Activated CD4-positive, alpha-beta memory T cell treated with anti-CD3 and anti-CD28 coated beads, Interleukin-2, amount 10 ng/mL, durations not matched to agents 7 days and 5 days (primary cell): ENCODE data around the gene DMD. TPM values are rescaled to one million over a fixed set of nuclear protein-coding genes. Genes with fewer than 3 reads are reported as not detected.

ENCODE experiments used
- CTCF ChIA-PET: fragments of 350-600 bp; sonication (Branson Sonifier 250); formaldehyde crosslinking; loops from one replicate; lab custom pipeline; 2021; ENCODE audit warnings: antibody characterized with exemption, inconsistent platforms; lab: Charles Lee
- POLR2A ChIA-PET: fragments of 350-600 bp; sonication (Branson Sonifier 250); formaldehyde crosslinking; loops from one replicate; lab custom pipeline; 2021; ENCODE audit warnings: antibody characterized with exemption; lab: Charles Lee
- DNase-seq: peaks from one replicate; pipeline ENCODE4 v3.0.0-alpha.2; 2020
- H3K27ac Mint-ChIP-seq: one replicate; pipeline ENCODE4 v1.8.0; 2021; ENCODE audit warnings: mild to moderate bottlenecking, mixed read lengths
- H3K27me3 Mint-ChIP-seq: one replicate; pipeline ENCODE4 v1.8.0; 2021; ENCODE audit warnings: mixed read lengths
- H3K36me3 Mint-ChIP-seq: one replicate; pipeline ENCODE4 v1.8.0; 2021; ENCODE audit warnings: low read depth, mixed read lengths
- H3K4me1 Mint-ChIP-seq: one replicate; pipeline ENCODE4 v1.8.0; 2021; ENCODE audit warnings: mixed read lengths
- H3K4me3 Mint-ChIP-seq: one replicate; pipeline ENCODE4 v1.8.0; 2021; ENCODE audit warnings: mild to moderate bottlenecking, mixed read lengths
- H3K9me3 Mint-ChIP-seq: one replicate; pipeline ENCODE4 v1.8.0; 2021; ENCODE audit warnings: mixed read lengths
- total RNA-seq, 2 experiments: library from RNA; stranded (reverse); gene quantifications; one replicate each; pipeline ENCODE4 v1.2.3, GENCODE V29; 2021

Gene DMD
- total RNA-seq, 2 experiments from 2014 or later = 1.4 to 1.5 TPM

GRCh38 chrX:33065415-33065814 lies 145.9 kb downstream of the DMD start:
- H3K9me3 Mint-ChIP-seq = no peaks in the 10 kb centered on the region
- no peaks in the 10 kb centered on the region for H3K4me1 Mint-ChIP-seq
- CTCF ChIA-PET = no interaction called here
- H3K27ac Mint-ChIP-seq = no peak overlapping the region
- POLR2A ChIA-PET = no interaction called here
- no peak for DNase-seq
- no peak overlapping the region for H3K4me3 Mint-ChIP-seq
- no peaks in the 10 kb centered on the region for H3K27me3 Mint-ChIP-seq
- H3K36me3 Mint-ChIP-seq = no peaks in the 10 kb centered on the region

DNA sequence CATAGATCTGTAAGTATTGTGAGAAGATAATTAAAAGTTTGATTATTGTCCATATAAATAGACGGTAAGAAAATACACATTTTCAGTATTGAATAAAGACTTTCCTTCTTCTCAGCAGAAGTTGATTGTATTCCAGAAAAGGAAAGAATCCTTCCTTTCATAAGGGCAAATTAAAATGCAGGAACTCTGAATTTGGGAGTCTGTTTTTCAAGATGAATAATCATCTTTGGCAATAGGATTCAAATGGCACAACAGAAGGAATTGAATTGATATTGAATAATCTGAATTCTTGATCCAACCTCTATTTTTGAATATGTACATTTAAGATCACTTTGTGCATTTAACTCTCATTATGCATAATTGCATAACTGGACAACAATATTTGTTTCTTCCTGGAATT lies 149.3 kb downstream of the DMD start:
- H3K27ac Mint-ChIP-seq = no peak overlapping the region
- DNase-seq = no peak
- H3K4me3 Mint-ChIP-seq = no peak overlapping the region
- H3K4me1 Mint-ChIP-seq = no peaks in the 10 kb centered on the region
- CTCF ChIA-PET = no interaction called here
- POLR2A ChIA-PET = no interaction called here
- no peaks in the 10 kb centered on the region for H3K9me3 Mint-ChIP-seq
- H3K27me3 Mint-ChIP-seq = no peaks in the 10 kb centered on the region
- H3K36me3 Mint-ChIP-seq = no peaks in the 10 kb centered on the region

DNA sequence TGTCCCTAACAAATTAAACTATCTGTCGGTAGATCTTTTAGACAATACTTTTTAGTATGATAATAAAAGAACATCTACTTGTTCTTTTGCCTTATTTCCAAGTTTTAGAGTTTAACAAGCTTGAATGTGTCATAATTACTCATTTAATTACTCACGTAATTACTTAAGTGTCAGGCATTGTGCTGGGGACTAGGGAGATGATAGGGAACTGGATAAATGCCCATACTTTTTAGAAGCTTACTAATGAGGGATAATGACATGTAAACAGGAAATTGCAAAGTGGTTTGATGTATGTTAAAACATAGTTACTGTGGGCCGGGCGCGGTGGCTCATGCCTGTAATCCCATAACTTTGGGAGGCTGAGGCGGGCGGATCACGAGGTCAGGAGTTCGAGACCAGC lies 158.3 kb downstream of the DMD start:
- no peak overlapping the region for H3K4me3 Mint-ChIP-seq
- ChIA-PET POLR2A (no interaction called here), CTCF (no interaction called here)
- peaks cover 3% of the 10 kb centered on the region for H3K9me3 Mint-ChIP-seq
- no peak overlapping the region for H3K27ac Mint-ChIP-seq
- no peaks in the 10 kb centered on the region for H3K36me3 Mint-ChIP-seq
- no peaks in the 10 kb centered on the region for H3K27me3 Mint-ChIP-seq
- no peaks in the 10 kb centered on the region for H3K4me1 Mint-ChIP-seq
- DNase-seq = no peak

DNA sequence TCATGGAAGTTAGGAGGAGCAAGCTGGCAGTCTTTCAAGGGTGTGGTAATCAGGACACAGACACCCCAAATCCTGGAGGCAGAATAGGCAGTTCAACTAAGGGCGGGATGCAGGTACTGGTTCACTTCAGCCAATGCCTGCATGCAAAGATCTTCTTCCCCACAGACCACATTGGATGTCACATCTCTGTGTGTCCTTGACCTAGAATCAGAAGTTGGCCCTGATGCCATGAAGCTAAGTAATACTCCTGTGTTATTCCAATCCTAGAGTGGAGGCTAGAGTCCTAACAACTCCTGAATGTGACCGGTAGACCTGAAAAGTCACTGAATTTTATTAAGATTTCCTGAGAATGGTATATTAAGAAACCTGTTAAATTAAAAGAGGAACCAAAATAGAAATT lies 165.5 kb downstream of the DMD start:
- CTCF ChIA-PET = no interaction called here
- POLR2A ChIA-PET = no interaction called here
- H3K36me3 Mint-ChIP-seq = no peaks in the 10 kb centered on the region
- no peaks in the 10 kb centered on the region for H3K4me1 Mint-ChIP-seq
- H3K4me3 Mint-ChIP-seq = no peak overlapping the region
- DNase-seq = no peak
- no peak overlapping the region for H3K27ac Mint-ChIP-seq
- no peaks in the 10 kb centered on the region for H3K9me3 Mint-ChIP-seq
- H3K27me3 Mint-ChIP-seq = no peaks in the 10 kb centered on the region

DNA sequence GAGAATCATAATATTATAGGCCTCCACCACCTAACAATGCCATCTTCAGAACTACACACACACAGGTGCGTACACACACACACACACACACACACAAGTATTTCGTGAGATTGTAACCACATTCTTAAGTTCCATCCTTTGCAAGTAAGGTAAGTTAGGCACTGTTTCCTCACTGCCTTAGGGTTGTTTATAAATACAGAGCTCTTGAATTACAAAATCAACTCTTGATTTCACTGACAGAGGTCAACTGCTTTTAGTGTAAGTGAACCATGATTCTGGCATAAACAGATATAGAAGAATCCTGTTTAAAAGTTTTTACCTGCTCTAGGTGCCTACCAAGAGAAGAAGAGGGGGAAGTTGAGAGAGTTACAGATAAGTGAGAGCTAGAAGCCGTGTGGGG lies 166.1 kb downstream of the DMD start:
- POLR2A ChIA-PET = no interaction called here

GRCh38 chrX:33041141-33041540 lies 170.2 kb downstream of the DMD start:
- no peaks in the 10 kb centered on the region for H3K4me1 Mint-ChIP-seq
- no peak overlapping the region for H3K4me3 Mint-ChIP-seq
- no peaks in the 10 kb centered on the region for H3K27me3 Mint-ChIP-seq
- no peak overlapping the region for H3K27ac Mint-ChIP-seq
- CTCF ChIA-PET = no interaction called here
- DNase-seq = no peak
- POLR2A ChIA-PET = no interaction called here
- H3K36me3 Mint-ChIP-seq = no peaks in the 10 kb centered on the region
- no peaks in the 10 kb centered on the region for H3K9me3 Mint-ChIP-seq

More for the DNA sequence above, 166.1 kb downstream of the DMD start:
- Mint-ChIP-seq H3K36me3 (no peaks in the 10 kb centered on the region), H3K9me3 (no peaks in the 10 kb centered on the region), H3K27ac (no peak overlapping the region), H3K27me3 (no peaks in the 10 kb centered on the region), H3K4me1 (no peaks in the 10 kb centered on the region), H3K4me3 (no peak overlapping the region)
- no peak for DNase-seq
- CTCF ChIA-PET = no interaction called here

GRCh38 chrX:33032700-33033099 lies 178.6 kb downstream of the DMD start:
- H3K9me3 Mint-ChIP-seq = no peaks in the 10 kb centered on the region
- no peak for DNase-seq
- no peaks in the 10 kb centered on the region for H3K4me1 Mint-ChIP-seq
- H3K27ac Mint-ChIP-seq = no peak overlapping the region
- no peaks in the 10 kb centered on the region for H3K27me3 Mint-ChIP-seq
- ChIA-PET CTCF (no interaction called here), POLR2A (no interaction called here)
- no peaks in the 10 kb centered on the region for H3K36me3 Mint-ChIP-seq
- H3K4me3 Mint-ChIP-seq = no peak overlapping the region

GRCh38 chrX:33014949-33015348 lies 196.4 kb downstream of the DMD start:
- Mint-ChIP-seq H3K4me1 (no peaks in the 10 kb centered on the region), H3K36me3 (no peaks in the 10 kb centered on the region), H3K9me3 (peaks cover 2% of the 10 kb centered on the region), H3K27ac (no peak overlapping the region), H3K4me3 (no peak overlapping the region), H3K27me3 (no peaks in the 10 kb centered on the region)
- POLR2A ChIA-PET = no interaction called here
- no peak for DNase-seq
- CTCF ChIA-PET = no interaction called here

- Mint-ChIP-seq H3K27ac (no peak overlapping the region), H3K9me3 (peaks cover 2% of the 10 kb centered on the region), H3K4me1 (no peaks in the 10 kb centered on the region), H3K36me3 (no peaks in the 10 kb centered on the region), H3K4me3 (no peak overlapping the region), H3K27me3 (no peaks in the 10 kb centered on the region)
- no peak for DNase-seq
- ChIA-PET CTCF (no interaction called here), POLR2A (no interaction called here)
Measured at GRCh38 chrX:33014086-33014485, 197.3 kb downstream of the DMD start.

- DNase-seq = no peak
- peaks cover 3% of the 10 kb centered on the region for H3K9me3 Mint-ChIP-seq
- H3K4me1 Mint-ChIP-seq = no peaks in the 10 kb centered on the region
- H3K4me3 Mint-ChIP-seq = no peak overlapping the region
- POLR2A ChIA-PET = no interaction called here
- CTCF ChIA-PET = no interaction called here
- no peak overlapping the region for H3K27ac Mint-ChIP-seq
- no peaks in the 10 kb centered on the region for H3K36me3 Mint-ChIP-seq
- no peaks in the 10 kb centered on the region for H3K27me3 Mint-ChIP-seq
Measured at GRCh38 chrX:33001107-33001506, 210.2 kb downstream of the DMD start.

DNA sequence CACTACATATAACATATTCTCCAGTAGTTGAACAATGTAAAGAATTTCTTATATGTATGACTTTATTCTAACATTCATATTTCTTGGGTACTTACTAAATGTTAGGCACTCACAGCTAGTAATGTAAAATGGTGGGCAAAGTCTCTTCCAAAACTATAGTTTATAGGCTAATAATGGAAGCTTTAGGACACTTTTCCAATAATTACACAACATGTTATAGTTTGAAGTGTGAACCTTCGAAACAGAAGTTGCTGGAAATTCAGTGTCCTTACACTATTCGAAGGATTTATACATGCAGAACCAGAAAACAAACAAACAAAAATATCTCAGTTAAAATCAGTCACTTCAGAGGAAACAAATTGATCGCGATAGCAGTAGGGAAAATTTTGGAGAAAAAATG lies 212.6 kb downstream of the DMD start:
- Mint-ChIP-seq H3K27ac (no peak overlapping the region), H3K4me3 (no peak overlapping the region), H3K4me1 (no peaks in the 10 kb centered on the region), H3K9me3 (peaks cover 3% of the 10 kb centered on the region), H3K36me3 (no peaks in the 10 kb centered on the region), H3K27me3 (no peaks in the 10 kb centered on the region)
- ChIA-PET POLR2A (no interaction called here), CTCF (no interaction called here)
- DNase-seq = no peak

DNA sequence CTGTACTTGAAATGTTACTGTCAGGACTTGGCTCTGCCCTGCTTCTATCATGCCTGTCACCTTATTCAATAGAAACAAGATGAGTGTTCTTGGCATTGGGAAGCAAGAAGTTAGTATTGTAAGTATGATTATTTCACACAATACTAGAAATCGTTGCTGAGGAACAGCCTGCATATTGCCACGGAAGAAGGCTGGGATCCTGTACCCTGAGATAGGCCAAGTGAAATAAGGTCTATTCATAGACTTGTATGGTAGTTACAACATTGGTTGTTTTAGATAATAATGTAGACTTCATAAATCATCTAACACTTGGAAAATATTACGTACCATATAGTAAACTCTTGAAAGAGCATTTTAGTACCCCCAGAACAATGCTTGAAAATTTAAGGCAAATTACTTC lies 215.9 kb downstream of the DMD start:
- no peak overlapping the region for H3K4me3 Mint-ChIP-seq
- peaks cover 3% of the 10 kb centered on the region for H3K9me3 Mint-ChIP-seq
- no peak overlapping the region for H3K27ac Mint-ChIP-seq
- H3K36me3 Mint-ChIP-seq = no peaks in the 10 kb centered on the region
- DNase-seq = no peak
- POLR2A ChIA-PET = no interaction called here
- no peaks in the 10 kb centered on the region for H3K4me1 Mint-ChIP-seq
- H3K27me3 Mint-ChIP-seq = no peaks in the 10 kb centered on the region
- CTCF ChIA-PET = no interaction called here

DNA sequence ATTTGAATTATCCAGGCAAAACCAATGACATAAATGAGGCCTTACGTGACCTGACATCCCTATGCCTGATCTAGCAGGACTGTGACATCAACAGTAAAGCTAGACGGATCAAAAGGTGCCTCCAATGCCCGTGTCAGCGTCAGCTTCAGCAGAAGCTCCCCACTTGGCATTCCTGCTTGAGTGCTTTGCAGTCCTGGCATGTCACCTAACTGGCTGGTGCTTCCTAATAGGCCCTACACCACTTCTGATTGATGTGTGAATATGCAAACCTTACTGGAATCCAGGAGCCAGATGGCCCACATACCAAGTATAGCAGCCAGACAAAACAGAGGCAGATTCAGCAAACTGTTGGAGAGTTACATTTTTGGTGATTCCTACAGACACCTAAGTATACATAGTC lies 224.2 kb downstream of the DMD start:
- POLR2A ChIA-PET = no interaction called here
- Mint-ChIP-seq H3K27me3 (no peaks in the 10 kb centered on the region), H3K9me3 (no peaks in the 10 kb centered on the region), H3K4me1 (no peaks in the 10 kb centered on the region), H3K4me3 (no peak overlapping the region), H3K27ac (no peak overlapping the region), H3K36me3 (no peaks in the 10 kb centered on the region)
- CTCF ChIA-PET = no interaction called here
- no peak for DNase-seq

- ChIA-PET POLR2A (no interaction called here), CTCF (no interaction called here)
- H3K4me1 Mint-ChIP-seq = no peaks in the 10 kb centered on the region
- H3K27ac Mint-ChIP-seq = no peak overlapping the region
- H3K9me3 Mint-ChIP-seq = no peaks in the 10 kb centered on the region
- no peak overlapping the region for H3K4me3 Mint-ChIP-seq
- no peaks in the 10 kb centered on the region for H3K36me3 Mint-ChIP-seq
- no peaks in the 10 kb centered on the region for H3K27me3 Mint-ChIP-seq
- DNase-seq = no peak
Measured at GRCh38 chrX:32985544-32985943, 225.8 kb downstream of the DMD start.
